Gastroesophageal sphincter (tissue), 4 donors: ENCODE measurements around the gene VSIG10L2. TPM values are rescaled to one million over a fixed set of nuclear protein-coding genes. Genes with fewer than 3 reads are reported as not detected.

Source experiments
- ATAC-seq: fragments of 150-250 bp; one replicate; pipeline ENCODE4 v1.9.1; 2016; ENCODE audit warnings: mild to moderate bottlenecking, moderate library complexity
- H3K27ac ChIP-seq, 4 donors: fragments of 200-600 bp; sonication (generic) in 3 of 4; 1 replicate in 3 of 4; 2 replicates in 1 of 4; pipeline ENCODE4 v1.5.1; 2016 to 2019
- H3K27me3 ChIP-seq: fragments of 200-600 bp; sonication (generic); one replicate; pipeline ENCODE4 v1.5.1; 2019
- H3K36me3 ChIP-seq, 2 donors: fragments of 200-600 bp; sonication (generic); one replicate each; pipeline ENCODE4 v1.5.1; 2019; ENCODE audit warnings: control low read depth in 1 of 2
- H3K4me1 ChIP-seq, 3 donors: fragments of 200-600 bp; sonication (generic); 1 replicate in 2 of 3; 2 replicates in 1 of 3; pipeline ENCODE4 v1.5.1; 2016 to 2019; ENCODE audit warnings: control low read depth in 2 of 3
- H3K4me3 ChIP-seq, 2 donors: fragments of 200-600 bp; sonication (generic); one replicate each; pipeline ENCODE4 v1.5.1; 2019; ENCODE audit warnings: mild to moderate bottlenecking in 1 of 2, moderate library complexity in 1 of 2
- H3K9me3 ChIP-seq, 3 donors: fragments of 200-600 bp; sonication (generic); one replicate each; pipeline ENCODE4 v1.5.1; 2017 to 2019; ENCODE audit warnings: control low read depth in 2 of 3
- CTCF ChIP-seq, 4 experiments: fragments of 200-600 bp in 2 of 4; fragments of 450-650 bp in 2 of 4; sonication (generic) in 1 of 4; IDR thresholded peaks; one replicate each; pipeline ENCODE4 v1.5.1; 2017 to 2019; ENCODE audit warnings: antibody characterized with exemption in 4 of 4, mild to moderate bottlenecking in 2 of 4, moderate library complexity in 2 of 4
- EP300 ChIP-seq: sonication (generic); formaldehyde crosslinking; IDR thresholded peaks from one replicate; pipeline ENCODE4 v1.6.1; 2017; ENCODE audit warnings: antibody characterized with exemption, mild to moderate bottlenecking
- POLR2A ChIP-seq, 2 donors: fragments of 450-650 bp; IDR thresholded peaks; one replicate each; pipeline ENCODE4 v1.6.1; 2017; ENCODE audit warnings: antibody characterized with exemption in 2 of 2, mild to moderate bottlenecking in 2 of 2, moderate library complexity in 1 of 2
- POLR2AphosphoS5 ChIP-seq: sonication (generic); formaldehyde crosslinking; IDR thresholded peaks from one replicate; pipeline ENCODE4 v1.6.1; 2017; ENCODE audit warnings: antibody characterized with exemption
- WGBS, 2 donors: methylation state at CpG; one replicate each; pipeline ENCODE4 v1.1.5; 2018; ENCODE audit warnings: low coverage in 1 of 2; 5-methylcytosine and 5-hydroxymethylcytosine counted together
- total RNA-seq, 4 donors: library from RNA; depleted of rRNA; stranded (reverse); fragments of >200 nt; gene quantifications; one replicate each; pipeline ENCODE4 v1.1.0, GENCODE V29; 2016

Gene VSIG10L2
- total RNA-seq, 4 donors from 2014 or later, result not detected

DNA sequence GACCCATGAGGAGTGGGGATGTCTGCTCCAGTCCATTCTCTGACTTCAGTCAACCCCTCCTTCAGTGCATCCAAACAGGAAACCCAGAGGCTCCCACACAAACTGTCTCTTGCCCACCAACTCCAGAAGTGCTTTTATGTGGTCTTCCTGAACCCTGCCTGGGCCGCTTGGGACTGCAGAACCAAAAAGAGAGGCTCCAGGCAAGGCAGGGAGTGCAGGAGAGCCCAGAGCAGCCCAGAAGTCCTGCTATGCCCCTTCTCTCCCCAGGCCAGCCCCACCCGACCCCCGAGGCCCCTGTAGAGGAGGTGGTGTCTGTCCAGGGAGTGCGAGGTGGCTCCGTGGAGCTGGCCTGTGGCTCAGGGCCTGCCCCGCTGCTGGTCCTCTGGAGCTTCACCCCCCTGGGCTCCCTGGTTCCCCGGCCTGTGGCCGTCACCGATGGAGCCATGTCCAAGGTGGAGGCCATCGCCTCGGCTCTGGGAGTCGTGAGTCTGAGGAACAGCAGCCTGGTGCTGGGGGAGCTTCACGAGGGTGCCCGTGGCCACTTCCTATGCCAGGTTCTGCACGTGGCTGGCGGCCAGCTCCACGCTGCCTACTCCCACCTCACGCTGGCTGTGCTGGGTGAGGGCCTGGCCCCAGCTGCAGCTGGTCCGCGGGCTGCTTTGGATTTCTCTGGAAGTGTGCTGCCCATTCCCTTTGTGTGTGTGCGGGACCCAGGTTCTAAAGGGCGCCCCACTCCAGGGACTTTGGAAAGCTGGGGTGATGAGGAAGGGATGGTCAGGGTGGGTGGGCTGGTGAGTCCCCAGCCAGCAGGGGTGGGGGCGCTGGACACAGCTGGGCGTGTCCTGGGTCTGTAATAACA is 1.8 kb downstream of the VSIG10L2 start:
- WGBS, 2 donors, result 100% methylated on average over 1 of the region's 24 CpGs; no CpG with 5 or more reads in 1 of the 2 donors
- Histone ChIP-seq H3K4me3 (no peak overlapping the region), H3K9me3 (no peaks in the 10 kb centered on the region), H3K36me3 (no peaks in the 10 kb centered on the region), H3K27me3 (no peaks in the 10 kb centered on the region), H3K27ac (no peak overlapping the region), H3K4me1 (peaks cover 0 to 23% (median 15%) of the 10 kb centered on the region in 3 donors)
- no peak for ATAC-seq
- no peak for TF ChIP-seq POLR2AphosphoS5
- no peak for TF ChIP-seq EP300
- no peak for TF ChIP-seq CTCF (IDR thresholded peaks at IDR 0.05)
- TF ChIP-seq POLR2A (IDR thresholded peaks at IDR 0.05), result no peak

GRCh38 chr11:125948278-125949051 is 2.6 kb downstream of the VSIG10L2 start:
- Histone ChIP-seq H3K4me3 (no peak overlapping the region), H3K27ac (no peak overlapping the region), H3K9me3 (no peaks in the 10 kb centered on the region), H3K4me1 (peaks cover 0 to 31% (median 20%) of the 10 kb centered on the region in 3 donors), H3K36me3 (no peaks in the 10 kb centered on the region), H3K27me3 (no peaks in the 10 kb centered on the region)
- peak; percentile 17 for ATAC-seq
- TF ChIP-seq POLR2A (IDR thresholded peaks at IDR 0.05), result no peak
- no peak for TF ChIP-seq EP300
- 81 to 89% methylated on average over 7 to 9 of the region's 23 CpGs for WGBS, 2 donors

DNA sequence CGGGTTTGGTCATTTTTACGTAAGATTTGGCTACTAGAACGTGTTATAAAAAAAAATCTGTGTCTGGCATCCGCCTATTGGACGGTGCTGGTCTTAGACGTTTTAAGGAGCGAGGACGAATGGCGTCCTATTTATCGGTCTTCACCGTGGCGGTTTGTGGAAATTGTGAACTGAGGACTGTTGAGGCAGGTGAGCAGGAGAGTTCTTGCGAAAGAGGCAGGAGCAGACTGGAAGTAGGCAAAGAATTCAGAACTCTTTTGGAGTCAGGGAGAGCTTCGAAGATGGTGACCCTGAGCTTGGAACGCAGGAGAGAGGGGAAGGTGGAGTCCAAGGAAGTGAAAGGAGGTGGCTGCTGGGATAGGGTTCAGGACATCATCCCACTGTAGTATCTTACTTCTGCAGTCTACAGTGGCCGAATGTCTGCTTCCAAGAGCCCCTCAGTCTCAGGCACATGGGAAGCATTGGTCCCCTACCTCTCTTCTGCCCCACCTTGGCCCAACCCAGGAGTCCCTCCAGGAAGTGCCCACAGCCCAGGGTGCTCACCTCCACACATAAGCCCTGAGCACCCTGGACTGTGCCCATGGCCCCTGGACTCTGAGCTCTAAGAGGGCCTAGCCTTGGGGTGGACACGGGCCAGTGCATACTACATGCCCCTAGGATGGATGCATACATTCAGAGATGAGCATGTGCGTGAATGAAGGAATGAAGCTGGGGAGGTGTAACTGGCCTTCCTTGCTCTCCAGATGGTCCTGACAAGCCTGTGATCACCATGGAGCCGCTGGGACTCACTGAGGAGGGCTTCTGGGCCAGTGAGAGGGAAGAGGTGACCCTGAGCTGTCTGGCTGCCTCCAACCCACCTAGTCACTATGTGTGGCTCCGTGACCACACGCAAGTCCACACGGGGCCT is 3.7 kb downstream of the VSIG10L2 start:
- Histone ChIP-seq H3K9me3 (no peaks in the 10 kb centered on the region), H3K36me3 (no peaks in the 10 kb centered on the region), H3K4me3 (no peak overlapping the region), H3K27me3 (no peaks in the 10 kb centered on the region), H3K4me1 (peaks cover 0 to 33% (median 21%) of the 10 kb centered on the region in 3 donors), H3K27ac (no peak overlapping the region)
- WGBS, 2 donors, result 93 to 95% methylated on average over 15 to 16 of the region's 22 CpGs
- no peak for ATAC-seq
- no peak for TF ChIP-seq CTCF (IDR thresholded peaks at IDR 0.05)
- TF ChIP-seq POLR2AphosphoS5, result no peak
- TF ChIP-seq POLR2A (IDR thresholded peaks at IDR 0.05), result no peak
- no peak for TF ChIP-seq EP300

DNA sequence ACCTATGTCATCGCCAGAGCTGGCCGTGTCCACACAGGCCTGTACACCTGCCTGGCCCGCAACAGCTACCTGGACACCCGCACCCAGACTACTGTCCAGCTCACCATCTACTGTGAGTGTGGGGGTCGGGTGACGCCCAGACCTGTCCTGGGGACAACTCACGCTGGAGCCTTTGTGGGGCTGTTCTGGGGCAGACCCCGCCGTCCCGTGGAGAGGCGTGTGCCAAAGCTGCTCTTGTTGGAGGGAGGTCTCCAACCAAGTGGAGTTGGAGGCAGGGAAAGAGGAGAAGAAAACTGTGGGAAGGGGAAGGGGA is 4.3 kb downstream of the VSIG10L2 start:
- Histone ChIP-seq H3K4me3 (no peak overlapping the region), H3K9me3 (no peaks in the 10 kb centered on the region), H3K27me3 (no peaks in the 10 kb centered on the region), H3K36me3 (no peaks in the 10 kb centered on the region), H3K27ac (peak overlapping the region in 1 of 4 donors; percentile 69), H3K4me1 (peaks cover 0 to 33% (median 21%) of the 10 kb centered on the region in 3 donors)
- no peak for ATAC-seq
- TF ChIP-seq CTCF (IDR thresholded peaks at IDR 0.05) (no peak), POLR2AphosphoS5 (no peak), EP300 (no peak), POLR2A (IDR thresholded peaks at IDR 0.05) (no peak)
- 100% methylated on average over 3 of the region's 11 CpGs; no CpG with 5 or more reads in 1 of the 2 donors for WGBS, 2 donors
